Bronchial epithelial cell (primary cell): ENCODE data around the gene AURKB. TPM values are rescaled to one million over a fixed set of nuclear protein-coding genes. Genes with fewer than 3 reads are reported as not detected.

ENCODE experiments used
- DNase-seq: peaks from one replicate; pipeline ENCODE4 v3.0.0-alpha.2; 2010; ENCODE audit warnings: low read depth
- FAIRE-seq: peaks from 2 replicates; lab custom pipeline; 2011; peaks lifted over from hg19 to GRCh38; lab: Jason Lieb, UNC
- H3K27me3 ChIP-seq: 2 replicates; pipeline ENCODE4 v1.5.1; 2011; ENCODE audit warnings: low read length; ENCODE audit not compliant: control insufficient read depth, insufficient read depth
- H3K36me3 ChIP-seq: 2 replicates; pipeline ENCODE4 v1.5.1; 2011; ENCODE audit warnings: low read length; ENCODE audit not compliant: control insufficient read depth, insufficient read depth
- H3K4me3 ChIP-seq: 2 replicates; pipeline ENCODE4 v1.5.1; 2011; ENCODE audit warnings: mild to moderate bottlenecking, low read depth, low read length, control low read depth
- CTCF ChIP-seq: IDR thresholded peaks from 2 replicates; pipeline ENCODE4 v1.5.1; 2011; ENCODE audit warnings: mild to moderate bottlenecking, moderate library complexity, low read length, control low read depth, inconsistent platforms; ENCODE audit not compliant: insufficient read depth, severe bottlenecking
- total RNA-seq: library from RNA; depleted of rRNA; stranded (reverse); fragments of >200 nt; gene quantifications from 2 replicates; pipeline ENCODE4 v1.2.1, GENCODE V29; 2014

Gene AURKB
- total RNA-seq, 1 donor from 2014 or later, result 1.6 TPM

DNA sequence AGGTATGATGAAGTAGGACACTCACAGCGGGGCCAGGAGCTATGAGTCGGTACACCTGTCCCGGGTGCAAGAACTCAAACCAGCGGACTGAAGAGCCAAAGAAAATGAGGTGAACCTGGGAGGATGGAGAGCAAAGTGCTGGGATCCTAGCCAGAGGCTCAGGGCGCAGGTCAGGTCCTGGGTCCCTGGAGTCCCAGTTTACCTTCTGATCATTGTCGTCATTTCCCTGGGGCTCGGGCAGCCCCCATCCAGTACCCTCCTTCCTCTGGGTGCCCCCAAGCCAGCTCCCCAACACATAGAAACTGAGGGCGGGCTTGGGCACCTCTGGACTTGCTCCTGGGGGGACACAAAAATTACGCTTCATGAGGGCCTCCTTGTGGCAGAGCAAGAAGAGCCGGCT lies 21.3 kb upstream of the AURKB start:
- peaks cover 45% of the 10 kb centered on the region for H3K36me3 ChIP-seq
- no peak for DNase-seq
- no peaks in the 10 kb centered on the region for H3K27me3 ChIP-seq
- H3K4me3 ChIP-seq, result no peak overlapping the region
- TF ChIP-seq CTCF, result no peak
- no peak for FAIRE-seq

DNA sequence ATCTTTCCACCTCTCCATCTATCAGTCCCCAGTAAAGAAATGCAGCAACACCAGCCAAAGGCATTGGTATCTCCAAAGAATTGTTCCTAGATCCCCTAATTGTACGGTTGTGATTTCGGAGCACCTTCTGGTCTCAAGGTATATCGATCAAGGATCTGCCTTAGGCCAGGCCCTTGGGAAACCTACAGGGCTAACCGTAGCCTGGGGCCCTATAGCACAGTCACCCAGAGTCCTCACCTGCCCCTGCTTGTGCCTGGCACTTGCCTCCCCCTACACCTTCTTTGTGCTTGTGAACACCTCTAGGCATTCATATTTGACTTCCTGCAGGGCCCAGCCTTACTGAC lies 16.8 kb upstream of the AURKB start:
- TF ChIP-seq CTCF, result no peak
- no peak for DNase-seq
- no peak for FAIRE-seq
- H3K27me3 ChIP-seq, result no peaks in the 10 kb centered on the region
- peak overlapping the region; percentile 19 for H3K4me3 ChIP-seq
- H3K36me3 ChIP-seq, result peaks cover 22% of the 10 kb centered on the region

DNA sequence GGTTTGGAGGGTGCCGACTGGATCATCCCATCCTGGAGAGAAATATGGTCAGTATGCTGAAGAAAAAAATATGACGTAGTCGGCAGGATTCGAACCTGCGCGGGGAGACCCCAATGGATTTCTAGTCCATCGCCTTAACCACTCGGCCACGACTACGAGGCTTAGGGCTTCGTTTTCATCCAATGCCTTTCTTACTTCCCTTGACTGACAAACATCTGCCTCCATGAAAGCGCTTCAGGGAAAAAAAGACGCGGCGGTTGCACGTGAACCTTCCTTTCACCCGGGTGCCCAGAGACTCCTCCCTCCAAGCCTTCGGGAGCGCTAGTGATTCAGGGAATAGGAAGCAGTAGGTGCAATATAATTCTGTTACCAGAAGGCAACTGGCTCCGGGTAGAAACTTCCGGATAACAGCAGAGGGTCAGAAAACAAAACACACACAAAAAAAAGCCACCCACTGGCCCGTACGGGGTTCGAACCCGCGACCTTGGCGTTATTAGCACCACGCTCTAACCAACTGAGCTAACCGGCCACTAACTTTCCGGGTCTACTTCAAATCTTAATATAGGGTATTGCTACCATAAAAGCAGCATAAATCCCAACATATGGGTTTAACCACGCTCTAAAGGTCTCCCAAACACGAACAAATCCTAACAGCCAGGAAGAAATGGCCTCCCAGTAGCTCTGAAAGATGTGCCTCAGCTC lies 16.3 kb upstream of the AURKB start:
- Histone ChIP-seq H3K27me3 (no peaks in the 10 kb centered on the region), H3K36me3 (peaks cover 20% of the 10 kb centered on the region), H3K4me3 (peak overlapping the region; percentile 19)
- TF ChIP-seq CTCF, result no peak
- no peak for FAIRE-seq
- peak; percentile 83 for DNase-seq

GRCh38 chr17:8225813-8226535 lies 15.6 kb upstream of the AURKB start:
- FAIRE-seq (no peak), DNase-seq (no peak)
- Histone ChIP-seq H3K27me3 (no peaks in the 10 kb centered on the region), H3K4me3 (peak overlapping the region; percentile 19), H3K36me3 (peaks cover 17% of the 10 kb centered on the region)
- no peak for TF ChIP-seq CTCF

DNA sequence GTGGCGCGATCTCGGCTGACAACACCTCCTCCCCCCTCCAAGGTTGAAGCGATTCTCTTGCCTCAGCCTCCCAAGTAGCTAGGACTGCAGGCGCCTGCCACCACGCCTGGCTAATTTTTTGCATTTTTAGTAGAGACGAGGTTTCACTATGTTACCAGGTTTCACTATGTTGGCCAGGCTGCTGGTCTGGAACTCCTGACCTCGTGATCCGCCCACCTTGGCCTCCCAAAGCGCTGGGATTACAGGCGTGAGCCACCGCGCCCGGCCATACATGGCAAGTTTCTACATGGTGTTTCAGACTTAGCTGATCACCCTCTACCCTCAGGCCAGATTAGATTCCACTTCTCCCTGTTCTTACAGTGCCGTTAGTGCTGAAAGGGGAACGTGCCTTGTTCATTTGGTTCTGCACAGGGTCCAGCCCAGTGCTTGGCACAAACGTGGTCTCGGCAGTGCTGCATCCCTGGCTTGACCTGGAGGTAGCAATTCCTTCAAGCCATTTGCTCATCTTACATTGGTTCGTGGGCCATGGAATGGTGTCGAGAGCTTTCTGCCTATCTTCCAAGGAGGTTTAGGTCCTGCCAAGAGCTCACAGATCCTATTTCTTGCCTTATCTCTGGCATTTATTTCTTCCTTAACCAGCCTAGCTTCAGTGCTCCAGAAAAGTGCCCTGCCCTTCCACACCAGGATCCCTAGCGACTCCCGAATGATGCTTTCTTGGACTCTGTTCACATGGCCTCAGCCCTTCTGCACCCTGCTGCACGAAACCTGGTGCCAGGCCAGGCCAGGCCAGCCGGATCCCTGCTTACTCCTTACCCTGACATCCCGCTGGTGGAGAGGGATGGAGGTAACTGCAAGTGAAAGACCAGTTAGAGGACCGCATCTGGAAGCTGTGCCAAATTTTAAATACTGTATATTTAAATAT lies 14.8 kb upstream of the AURKB start:
- DNase-seq (no peak), FAIRE-seq (no peak)

More for the DNA sequence above, 14.8 kb upstream of the AURKB start:
- TF ChIP-seq CTCF, result no peak
- Histone ChIP-seq H3K36me3 (peaks cover 14% of the 10 kb centered on the region), H3K4me3 (no peak overlapping the region), H3K27me3 (no peaks in the 10 kb centered on the region)
